GM12878 (cell line): ENCODE measurements around the gene SERPINE3. TPM values are rescaled to one million over a fixed set of nuclear protein-coding genes. Genes with fewer than 3 reads are reported as not detected.

Experiments used
- ATAC-seq: fragments of 200-7000 bp; cut with Tn5 transposase; 3 replicates; pipeline ENCODE4 v1.9.1; 2020; ENCODE audit warnings: mild to moderate bottlenecking, moderate library complexity
- BruUV-seq: library from RNA; stranded (reverse); fragments of 400-500 nt; replicated peaks from 2 replicates; lab custom pipeline; 2021; lab: Mats Ljungman, UMichigan
- CTCF ChIA-PET: fragments of 300-600 bp; sonication (Branson Sonifier 250); formaldehyde crosslinking; extraction: SDS; loops from one replicate; lab custom pipeline; 2021; ENCODE audit warnings: inconsistent platforms; lab: Yijun Ruan, JAX
- POLR2A ChIA-PET: fragments of 350-600 bp; formaldehyde crosslinking; extraction: SDS; loops from one replicate; lab custom pipeline; 2021; ENCODE audit warnings: inconsistent platforms; lab: Charles Lee
- RAD21 ChIA-PET: fragments of 300-600 bp; sonication (Branson Sonifier 250); formaldehyde crosslinking; loops from one replicate; lab custom pipeline; 2023; ENCODE audit warnings: antibody characterized with exemption; ENCODE audit not compliant: unreplicated experiment; lab: Charles Lee
- SMC1A ChIA-PET: fragments of 300-600 bp; sonication (Branson Sonifier 250); formaldehyde crosslinking; loops from one replicate; lab custom pipeline; 2023; ENCODE audit not compliant: unreplicated experiment, uncharacterized antibody; lab: Charles Lee
- DNase-seq: peaks from one replicate; pipeline ENCODE4 v3.0.0-alpha.2; 2011; ENCODE audit warnings: low read depth, low spot score
- FAIRE-seq: peaks from 3 replicates; lab custom pipeline; 2011; peaks lifted over from hg19 to GRCh38; lab: Jason Lieb, UNC
- H2AFZ ChIP-seq: 2 replicates; pipeline ENCODE4 v1.6.0; 2011; ENCODE audit warnings: low read depth, low read length, control low read depth; ENCODE audit not compliant: control insufficient read depth
- H3K27ac ChIP-seq: 2 replicates; pipeline ENCODE4 v1.5.1; 2011; ENCODE audit warnings: control low read depth; ENCODE audit not compliant: control insufficient read depth, insufficient read depth
- H3K27me3 ChIP-seq, 2 experiments: replicated peaks in 1 of 2; 2 replicates each; pipeline versions ENCODE4 v1.6.0 to v1.6.1; 2011; ENCODE audit warnings: low read length in 1 of 2; ENCODE audit not compliant: control insufficient read depth in 2 of 2, insufficient read depth in 2 of 2
- H3K36me3 ChIP-seq, 2 experiments: 2 replicates each; pipeline ENCODE4 v1.5.1; 2011; ENCODE audit warnings: low read length in 1 of 2; ENCODE audit not compliant: control insufficient read depth in 2 of 2, insufficient read depth in 2 of 2
- H3K4me1 ChIP-seq: 2 replicates; pipeline ENCODE4 v1.6.1; 2011; ENCODE audit warnings: mild to moderate bottlenecking, low read length, moderate library complexity, mixed read lengths; ENCODE audit not compliant: control insufficient read depth, insufficient read depth
- H3K4me2 ChIP-seq: 2 replicates; pipeline ENCODE4 v1.6.0; 2011; ENCODE audit warnings: control low read depth; ENCODE audit not compliant: control insufficient read depth, insufficient read depth
- H3K4me3 ChIP-seq: fragments of 200-600 bp; sonication (generic); 2 replicates; pipeline ENCODE4 v1.5.1; 2016
- H3K79me2 ChIP-seq: 2 replicates; pipeline ENCODE4 v1.6.0; 2011; ENCODE audit warnings: low read length; ENCODE audit not compliant: control insufficient read depth, insufficient read depth
- H3K9ac ChIP-seq: 2 replicates; pipeline ENCODE4 v1.8.0; 2011; ENCODE audit warnings: low read length, control low read depth, mixed read lengths; ENCODE audit not compliant: control insufficient read depth, insufficient read depth
- H3K9me3 ChIP-seq: replicated peaks from 3 replicates; pipeline ENCODE4 v1.5.1; 2011; ENCODE audit warnings: mild to moderate bottlenecking, low read length; ENCODE audit not compliant: control insufficient read depth, insufficient read depth
- H4K20me1 ChIP-seq: 2 replicates; pipeline ENCODE4 v1.6.0; 2011; ENCODE audit not compliant: control insufficient read depth, insufficient read depth
- CEBPZ ChIP-seq: fragments of 150-350 bp; IDR thresholded peaks from 2 replicates; pipeline ENCODE4 v1.6.1; 2016; ENCODE audit warnings: low read depth, low read length
- IRF5 ChIP-seq: fragments of 450-650 bp; IDR thresholded peaks from 2 replicates; pipeline ENCODE4 v1.6.1; 2017; ENCODE audit warnings: borderline replicate concordance
- LARP7 ChIP-seq: fragments of 450-650 bp; IDR thresholded peaks from 2 replicates; pipeline ENCODE4 v1.6.1; 2017; ENCODE audit warnings: mild to moderate bottlenecking
- WGBS: methylation state at CpG from one replicate; pipeline ENCODE4 v1.1.6; 2016; ENCODE audit warnings: low lambda C conversion rate; ENCODE audit not compliant: insufficient replicate concordance, insufficient coverage; ENCODE audit errors: missing lambda C conversion rate; 5-methylcytosine and 5-hydroxymethylcytosine counted together
- in situ Hi-C: fragments of 300-500 bp; cut with MboI; formaldehyde crosslinking; loops from 9 replicates; pipeline ENCODE4 v1.14.3; 2018; ENCODE audit warnings: mixed read lengths
- intact Hi-C: fragments of 100-400 bp; cut with micrococcal nuclease; formaldehyde crosslinking; loops from one replicate; pipeline ENCODE4 v1.14.2; 2022; ENCODE audit not compliant: unreplicated experiment
- polyA plus RNA-seq, 11 experiments: library from polyadenylated mRNA; depleted of rRNA in 4 of 11; unstranded in 6 of 11; stranded (reverse) in 5 of 11; fragments of >200 nt; fragmentation: Nextera tagmentation in 4 of 11; fragmentation: Illumina TruSeq in 1 of 11; extraction: Ambion mirVana in 4 of 11; extraction: Trizol in 1 of 11; gene quantifications; 1 replicate in 1 of 11; 2 replicates in 10 of 11; pipeline versions ENCODE4 v1.2.1 to v1.2.3, GENCODE V29; 2011 to 2016; ENCODE audit warnings: inconsistent platforms in 2 of 11, missing spikeins in 2 of 11, low read depth in 1 of 11
- total RNA-seq, 4 experiments: library from RNA; depleted of rRNA in 3 of 4; stranded (reverse); fragments of >200 nt in 3 of 4; fragmentation: Illumina TruSeq in 1 of 4; extraction: Trizol in 1 of 4; gene quantifications; 2 replicates each; pipeline versions ENCODE4 v1.2.1 to v1.2.3, GENCODE V29; 2013 to 2021

The SERPINE3 gene
- total and polyA plus RNA-seq, 10 of the 15 experiments (the other 5 are each of a cell fraction or from before 2014, with no cell fraction given): 0.19 TPM; not detected in 9

GRCh38 chr13:51318015-51318414 is 21.5 kb upstream of the SERPINE3 start:
- ChIA-PET CTCF (interaction anchor here (0.6 to 0.7 kb wide), 3 partner anchors 13 to 163 kb away, joined by 3 read pairs; no protein-coding TSS in a partner anchor), SMC1A (no interaction called here), RAD21 (interaction anchor here (1.4 kb wide), 1 partner anchor 31 kb away, joined by 4 read pairs; no protein-coding TSS in a partner anchor), POLR2A (interaction anchor here (0.9 kb wide), 1 partner anchor 11 kb away, joined by 3 read pairs; no protein-coding TSS in a partner anchor)
- H3K9me3 ChIP-seq: no peaks in the 10 kb centered on the region
- H3K4me3 ChIP-seq: no peak overlapping the region
- 0% methylated on average over 2 of the region's 2 CpGs for WGBS
- no peaks in the 10 kb centered on the region for H4K20me1 ChIP-seq
- H3K36me3 ChIP-seq: no peaks in the 10 kb centered on the region
- ATAC-seq (no peak), FAIRE-seq (no peak), DNase-seq (no peak)
- BruUV-seq: no TSS peak
- H3K9ac ChIP-seq: no peak overlapping the region
- no peaks in the 10 kb centered on the region for H3K4me1 ChIP-seq
- no peaks in the 10 kb centered on the region for H3K79me2 ChIP-seq
- intact Hi-C loops (no loop called here), in situ Hi-C loops (loop anchor here (5.0 kb wide), 1 partner anchor 51 kb away; no protein-coding TSS in a partner anchor)
- no peaks in the 10 kb centered on the region for H3K27me3 ChIP-seq
- no peak overlapping the region for H3K4me2 ChIP-seq
- TF ChIP-seq IRF5: no peak
- H2AFZ ChIP-seq: no peak overlapping the region
- H3K27ac ChIP-seq: no peak overlapping the region

GRCh38 chr13:51318876-51319275 is 20.6 kb upstream of the SERPINE3 start:
- Histone ChIP-seq H3K27ac (no peak overlapping the region), H3K79me2 (no peaks in the 10 kb centered on the region), H3K27me3 (no peaks in the 10 kb centered on the region), H3K4me1 (no peaks in the 10 kb centered on the region), H2AFZ (no peak overlapping the region), H3K4me2 (no peak overlapping the region), H3K9ac (no peak overlapping the region), H3K36me3 (no peaks in the 10 kb centered on the region), H3K9me3 (no peaks in the 10 kb centered on the region), H4K20me1 (no peaks in the 10 kb centered on the region), H3K4me3 (no peak overlapping the region)
- FAIRE-seq: no peak
- ChIA-PET CTCF (no interaction called here), POLR2A (no interaction called here), RAD21 (no interaction called here), SMC1A (interaction anchor here (1.5 kb wide), 1 partner anchor 10 kb away, joined by 3 read pairs; no protein-coding TSS in a partner anchor)
- DNase-seq: no peak
- BruUV-seq: no TSS peak
- WGBS: 42% methylated on average over 3 of the region's 3 CpGs
- in situ Hi-C loops: loop anchor here (5.0 kb wide), 1 partner anchor 52 kb away; no protein-coding TSS in a partner anchor
- intact Hi-C loops: no loop called here
- ATAC-seq: no peak
- TF ChIP-seq LARP7 (no peak), CEBPZ (no peak)
